Stimulated activated CD4-positive, alpha-beta T cell treated with anti-CD3 and anti-CD28 coated beads, Interleukin-4, amount 100 ng/mL, for 4 hours (primary cell): ENCODE data around the gene ERBB2.
"Not testable (repeated sequence)": the region's sequence is repeated elsewhere in the genome, so short reads cannot be mapped to it uniquely, and the experiment has no call there.

Experiments used
- DNase-seq, 2 experiments: peaks; one replicate each; pipeline ENCODE4 v3.0.0-alpha.2; 2020

Gene ERBB2

GRCh38 chr17:39748444-39749034 lies 48.7 kb downstream of the ERBB2 start:
- DNase-seq, result not testable (repeated sequence)

DNA sequence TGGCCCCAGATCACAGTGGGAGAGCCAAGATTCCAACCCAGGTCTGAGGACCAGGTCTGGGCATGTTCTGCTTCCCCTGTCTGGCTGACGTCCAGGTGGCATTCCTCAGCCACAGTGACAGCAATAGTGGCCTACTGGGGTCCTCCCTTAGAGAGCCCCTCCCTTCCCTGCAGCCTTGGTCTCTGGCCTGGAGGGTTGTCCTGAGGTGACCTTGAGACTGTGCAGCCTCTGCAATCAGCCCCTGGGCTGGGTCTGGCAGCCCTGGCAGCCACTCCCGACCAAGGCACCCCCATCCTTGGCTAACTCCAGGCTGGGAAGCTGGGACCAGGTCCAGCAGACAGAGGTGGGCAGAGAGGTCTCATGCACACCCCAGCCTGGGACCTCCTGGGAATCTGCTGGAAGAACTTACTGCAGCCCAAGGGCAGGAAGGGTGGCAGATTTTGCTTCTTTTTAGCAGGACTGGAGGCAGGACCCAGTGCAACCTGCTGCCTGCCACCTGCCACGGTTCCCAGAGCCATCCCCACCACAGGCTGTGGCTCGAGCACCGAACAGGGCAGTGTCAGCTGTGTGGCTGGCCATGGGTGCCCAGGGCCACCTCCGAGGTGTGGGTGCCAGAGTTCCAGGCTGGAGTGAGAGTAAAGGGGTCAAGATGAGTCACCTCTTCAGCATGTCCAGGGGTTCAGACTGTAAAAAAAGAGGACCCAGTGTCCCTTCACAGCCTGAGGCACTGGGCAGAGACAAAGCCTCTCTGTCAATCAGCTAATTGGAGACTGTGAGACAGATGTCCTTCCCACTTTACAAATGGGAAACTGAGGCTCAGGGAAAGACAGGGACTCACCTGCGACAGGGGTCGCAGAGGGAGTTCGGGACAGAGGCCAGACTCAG lies 50.5 kb downstream of the ERBB2 start:
- DNase-seq, result no peak

DNA sequence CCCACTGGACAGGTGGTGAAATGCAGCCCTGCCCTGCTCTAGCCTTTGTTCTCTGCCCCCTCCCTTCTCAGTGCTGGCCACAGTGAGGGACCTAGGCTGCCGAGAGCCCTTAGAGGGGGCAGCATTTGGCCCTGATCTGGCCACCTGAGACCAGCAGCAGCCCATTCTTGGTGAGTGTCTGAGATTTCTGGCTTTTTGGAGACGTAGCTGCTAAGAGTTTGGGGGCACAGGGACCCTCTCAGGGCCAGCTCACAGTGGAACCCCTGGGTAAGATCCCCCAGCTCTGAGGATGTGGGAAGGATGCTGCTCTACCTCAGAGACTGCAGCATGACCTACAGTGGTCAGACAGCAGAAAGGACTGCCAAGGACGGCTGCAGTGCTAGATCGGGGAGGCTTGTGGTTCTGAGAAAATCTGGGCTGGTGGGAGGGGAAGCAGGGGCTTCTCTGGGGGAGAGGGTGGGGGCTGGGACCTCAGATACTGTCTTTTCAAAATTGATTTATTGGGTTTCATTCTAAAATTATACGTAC lies 51.2 kb downstream of the ERBB2 start:
- DNase-seq, result no peak

DNA sequence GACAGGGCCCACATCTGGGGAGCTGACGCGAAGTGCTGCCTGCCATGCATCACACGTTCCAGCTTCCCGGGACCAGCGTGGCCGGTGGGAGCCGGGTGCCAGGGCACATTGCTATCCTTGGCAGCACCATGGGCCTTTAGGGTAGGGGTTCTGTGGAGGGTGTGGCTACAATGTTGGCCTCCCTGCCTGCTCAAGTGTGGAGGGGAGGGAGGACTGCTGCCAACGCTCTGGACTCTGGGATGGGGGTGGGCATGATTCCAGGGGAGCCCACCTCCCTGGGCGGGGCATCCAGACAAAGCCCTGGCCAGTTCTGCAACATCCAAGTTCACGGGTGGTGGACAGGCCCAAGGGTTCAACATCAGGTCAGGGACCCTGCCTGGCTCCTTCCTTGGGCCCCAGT lies 51.8 kb downstream of the ERBB2 start:
- no peak for DNase-seq

DNA sequence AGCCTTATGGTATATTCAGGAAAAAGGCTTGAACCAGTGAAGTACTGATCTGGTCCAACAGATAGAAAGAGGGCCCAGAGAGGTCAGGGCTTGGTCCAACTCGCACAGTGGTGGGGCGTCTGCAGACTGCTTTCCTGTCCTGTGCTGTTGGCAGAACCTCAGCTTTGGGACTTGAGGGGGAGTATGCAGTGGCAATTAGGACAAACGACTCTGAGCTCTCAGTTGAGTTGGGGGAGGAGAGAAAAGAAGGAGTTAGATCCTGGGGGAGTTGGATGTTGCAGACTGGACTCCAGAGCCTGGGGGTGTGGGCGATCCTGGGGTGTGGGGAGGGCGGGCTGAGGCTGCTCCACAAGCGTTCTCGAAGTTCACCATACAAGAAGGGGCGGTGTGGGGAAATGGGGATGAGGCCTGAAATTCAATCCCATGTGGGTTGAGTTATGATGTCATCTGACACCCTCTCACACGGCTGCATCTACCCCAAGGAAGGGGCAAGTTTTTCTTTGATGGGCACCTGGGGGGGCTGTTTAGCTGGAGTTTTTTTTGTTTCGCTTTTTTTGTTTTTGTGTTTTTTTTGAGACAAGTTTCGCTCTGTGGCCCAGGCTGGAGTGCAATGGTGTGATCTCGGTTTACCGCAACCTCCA lies 52.5 kb downstream of the ERBB2 start:
- no peak for DNase-seq

GRCh38 chr17:39753514-39754160 lies 53.8 kb downstream of the ERBB2 start:
- peak in 1 of 2 experiments; percentile 69 for DNase-seq

DNA sequence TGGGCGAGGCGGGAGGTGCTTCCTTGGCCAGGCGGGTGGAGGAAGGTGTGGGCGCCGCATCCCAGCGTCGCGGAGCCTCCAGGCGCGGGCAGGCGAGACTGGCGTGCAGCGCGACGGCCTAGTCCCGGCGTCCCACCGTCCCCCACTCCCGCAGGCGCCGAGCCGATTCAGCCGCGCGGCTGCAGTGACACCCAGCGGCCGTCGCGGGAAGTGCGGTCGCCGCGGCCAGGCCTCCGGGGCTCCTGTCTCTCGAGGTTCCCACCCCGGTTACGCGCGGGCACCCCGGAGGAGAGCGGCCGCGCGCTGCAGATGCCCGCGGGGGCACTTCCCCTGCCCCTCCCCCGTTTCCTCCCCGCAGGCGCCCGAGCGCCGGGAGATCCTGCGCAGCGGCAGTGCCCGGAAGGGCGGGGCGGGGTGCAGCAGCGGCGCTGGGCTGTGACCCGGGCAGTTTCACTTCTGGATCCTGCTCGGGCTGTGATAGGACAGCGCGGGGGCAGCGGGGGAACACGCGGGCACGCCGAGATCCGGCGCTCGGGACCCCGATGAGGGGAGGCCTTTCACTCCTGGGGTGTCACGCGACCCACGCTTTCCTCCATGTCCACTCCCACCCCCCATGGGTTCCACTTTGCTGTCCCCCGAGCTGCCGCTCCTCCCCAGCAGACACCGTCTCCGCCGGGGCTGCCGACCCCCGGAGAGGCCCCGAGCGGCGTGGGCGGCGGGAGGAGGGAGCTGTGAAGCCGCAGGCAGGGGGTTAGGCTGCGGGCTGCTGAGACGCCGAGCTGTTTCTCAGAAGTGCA lies 54.5 kb downstream of the ERBB2 start:
- peak; percentile 91 to 93 for DNase-seq

- no peak for DNase-seq
Observed at GRCh38 chr17:39754958-39755553, 55.2 kb downstream of the ERBB2 start.

DNA sequence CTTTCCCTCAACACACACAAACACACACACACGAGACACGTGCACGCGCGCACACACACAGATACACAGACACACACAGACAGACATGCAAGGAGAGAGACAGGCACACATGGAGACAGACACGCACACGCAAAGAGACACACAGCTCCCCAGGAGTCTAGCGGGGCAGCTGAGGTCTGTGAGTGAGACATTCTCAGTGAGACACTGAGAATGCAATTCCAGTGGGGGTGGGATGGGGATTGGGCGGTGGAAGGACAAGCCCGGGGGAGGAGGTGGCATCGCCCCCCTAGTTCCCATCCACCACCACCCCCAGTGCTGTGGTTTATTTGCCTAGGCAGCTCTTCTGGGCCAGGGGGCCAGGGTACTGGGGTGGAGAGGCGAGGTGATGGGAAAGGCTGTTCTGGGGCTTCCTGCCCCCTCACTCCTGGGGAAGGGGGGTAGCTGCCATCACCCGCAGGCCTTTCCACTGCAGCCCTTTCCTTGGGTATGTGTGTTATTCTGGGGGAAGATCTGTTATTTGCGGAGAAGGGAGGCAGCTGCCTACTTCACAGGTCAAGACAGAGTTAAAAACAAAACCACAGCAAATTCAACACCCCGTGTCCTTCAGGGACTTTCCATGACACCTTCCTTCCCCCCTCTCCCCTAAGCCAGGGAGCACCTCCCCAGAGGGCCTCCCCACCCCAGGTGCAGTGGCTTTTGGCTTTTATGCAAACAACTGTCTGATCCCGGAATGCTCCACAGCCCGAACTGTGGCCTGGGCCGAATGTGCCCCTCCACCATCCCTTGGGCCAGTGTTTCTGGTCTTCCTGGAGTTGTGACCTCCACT lies 55.9 kb downstream of the ERBB2 start:
- DNase-seq, result peak; percentile 33 to 58

DNA sequence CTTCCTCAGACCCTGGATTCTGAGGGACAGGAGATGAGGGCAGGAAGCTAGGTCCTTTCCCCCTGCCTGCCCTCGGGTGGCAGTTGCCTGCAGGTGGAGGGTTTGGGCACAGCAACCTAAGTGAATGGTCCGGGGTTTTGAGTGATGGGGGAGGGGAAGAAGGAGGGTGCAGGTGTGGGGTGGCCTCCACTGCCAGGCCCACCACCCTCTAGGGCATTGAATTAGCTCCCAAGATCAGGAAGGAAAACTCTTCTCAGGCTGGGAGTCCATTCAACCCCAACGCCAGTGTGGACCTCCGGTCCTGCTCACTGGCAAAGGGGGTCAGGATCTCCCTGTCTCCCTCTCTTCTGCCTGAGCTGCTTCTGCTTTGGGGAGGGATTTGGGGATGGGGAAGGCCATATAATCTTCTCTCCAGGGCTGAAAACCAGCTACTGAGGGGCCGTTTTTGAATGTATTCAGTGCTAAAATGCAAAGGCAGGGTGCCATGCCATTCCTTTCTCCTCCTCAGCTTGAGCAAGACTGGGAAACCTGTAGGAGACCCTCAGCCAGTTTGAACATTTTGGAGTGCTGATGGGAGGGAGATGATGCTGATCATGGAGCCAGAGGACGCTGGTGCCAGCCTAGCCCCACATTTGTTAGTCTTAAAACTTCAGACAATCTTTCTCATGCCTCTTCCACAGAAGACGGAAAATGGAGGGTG lies 56.7 kb downstream of the ERBB2 start:
- no peak for DNase-seq

GRCh38 chr17:39757176-39757662 lies 57.4 kb downstream of the ERBB2 start:
- DNase-seq, result no peak

DNA sequence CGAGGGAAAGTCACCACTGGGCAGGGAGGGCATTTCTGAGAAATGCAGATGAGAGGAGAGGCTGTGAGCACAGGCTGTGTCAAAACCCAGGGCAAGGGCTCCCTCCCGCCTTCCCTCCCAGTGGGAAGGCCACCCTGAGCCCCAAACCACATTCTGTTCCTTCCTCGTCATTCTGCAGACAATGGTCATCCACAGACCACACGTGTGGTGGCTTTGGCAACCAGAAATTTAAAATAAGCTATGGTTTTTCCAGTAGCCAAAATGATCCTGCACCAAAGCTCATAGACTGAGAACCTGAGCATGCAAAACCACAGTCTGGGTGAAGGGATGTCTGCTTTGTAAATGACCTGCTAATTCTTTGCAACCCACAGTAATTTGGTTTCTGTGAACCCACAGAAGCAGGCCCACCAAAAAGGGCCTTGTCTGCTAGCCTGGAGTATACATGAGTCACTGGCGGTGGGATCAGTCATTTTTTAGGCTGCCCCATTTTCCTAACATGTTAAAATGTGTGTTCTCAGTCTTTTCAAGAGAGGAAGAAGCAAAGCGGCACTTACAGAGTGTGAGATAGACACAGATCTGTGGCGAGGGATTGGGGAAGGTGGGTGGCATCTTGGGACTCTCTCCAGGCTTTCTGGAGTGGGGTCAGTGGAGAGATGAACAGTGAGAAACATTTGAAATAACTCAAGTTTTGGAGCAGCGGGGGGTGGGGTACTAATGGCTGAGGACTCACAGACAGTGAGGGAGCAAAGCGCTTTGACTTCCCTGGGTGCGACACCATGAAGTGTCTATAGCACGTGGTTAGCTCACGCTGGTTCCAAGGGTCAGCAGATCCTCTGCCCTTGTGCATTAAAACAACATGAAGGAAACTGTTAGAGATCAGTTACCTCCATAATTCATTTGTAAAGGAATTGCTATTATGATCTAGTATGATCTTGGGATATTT lies 58.3 kb downstream of the ERBB2 start:
- peak in 1 of 2 experiments; percentile 53 for DNase-seq

GRCh38 chr17:39759204-39759603 lies 59.3 kb downstream of the ERBB2 start:
- no peak for DNase-seq

GRCh38 chr17:39761861-39762496 lies 62.1 kb downstream of the ERBB2 start:
- no peak for DNase-seq

- no peak for DNase-seq
Observed at GRCh38 chr17:39763051-39763820, 63.4 kb downstream of the ERBB2 start.

GRCh38 chr17:39764171-39764570 lies 64.3 kb downstream of the ERBB2 start:
- DNase-seq, result not testable (repeated sequence)

- no peak for DNase-seq
Observed at GRCh38 chr17:39765175-39765574, 65.3 kb downstream of the ERBB2 start.

- DNase-seq, result no peak
Observed at GRCh38 chr17:39765766-39766165, 65.9 kb downstream of the ERBB2 start.
